ENCODE data around the gene RASA3. TPM values are rescaled to one million over a fixed set of nuclear protein-coding genes. Genes with fewer than 3 reads are reported as not detected.

The RASA3 gene
- total RNA-seq, 3 donors from 2014 or later (not counting 1 experiment from before 2014, with no cell fraction given): 252 to 277 (median 274) TPM

GRCh38 chr13:114030666-114031610, 101.5 kb downstream of the RASA3 start:
- H3K36me3 Mint-ChIP-seq: no peaks in the 10 kb centered on the region
- peaks cover 71% of the 10 kb centered on the region for H3K36me3 ChIP-seq (ENCODE audit: control insufficient read depth, insufficient read depth, low read length)
- H3K9me3 ChIP-seq (ENCODE audit: control insufficient read depth, insufficient read depth, low read length): no peaks in the 10 kb centered on the region
- H3K4me3 ChIP-seq (ENCODE audit: low read length): no peak overlapping the region
- DNase-seq (no peak), ATAC-seq (peak in 1 of 3 donors; percentile 25)
- H3K27me3 ChIP-seq (ENCODE audit: control insufficient read depth, insufficient read depth, low read length): no peaks in the 10 kb centered on the region
- no peak for TF ChIP-seq CTCF (IDR thresholded peaks at IDR 0.05)
- no peak overlapping the region for H3K4me3 Mint-ChIP-seq
- H3K27ac ChIP-seq (ENCODE audit: low read length): no peak overlapping the region
- intact Hi-C loops (cut with micrococcal nuclease): no loop called here
- H3K4me1 ChIP-seq (ENCODE audit: control insufficient read depth, insufficient read depth, low read length): peaks cover 71% of the 10 kb centered on the region
- peaks cover 36 to 55% of the 10 kb centered on the region in 2 donors for H3K4me1 Mint-ChIP-seq
- 96% methylated on average over 28 of the region's 28 CpGs for WGBS (ENCODE audit: insufficient coverage)
- no peaks in the 10 kb centered on the region for H3K27me3 Mint-ChIP-seq (ENCODE audit: low read depth in 2 of 2)
- H3K9me3 Mint-ChIP-seq: no peaks in the 10 kb centered on the region
- H3K27ac Mint-ChIP-seq: peak overlapping the region; percentile 27 to 81

GRCh38 chr13:114029866-114030625, 102.4 kb downstream of the RASA3 start:
- no peaks in the 10 kb centered on the region for H3K36me3 Mint-ChIP-seq
- WGBS (ENCODE audit: insufficient coverage): 90% methylated on average over 23 of the region's 23 CpGs
- ATAC-seq: no peak
- peak overlapping the region; percentile 27 to 82 for H3K27ac Mint-ChIP-seq
- no peaks in the 10 kb centered on the region for H3K27me3 ChIP-seq (ENCODE audit: control insufficient read depth, insufficient read depth, low read length)
- no peak overlapping the region for H3K4me3 Mint-ChIP-seq
- intact Hi-C loops (cut with micrococcal nuclease): no loop called here
- no peak for DNase-seq
- peaks cover 75% of the 10 kb centered on the region for H3K4me1 ChIP-seq (ENCODE audit: control insufficient read depth, insufficient read depth, low read length)
- no peaks in the 10 kb centered on the region for H3K27me3 Mint-ChIP-seq (ENCODE audit: low read depth in 2 of 2)
- peaks cover 30 to 62% of the 10 kb centered on the region in 2 donors for H3K4me1 Mint-ChIP-seq
- H3K4me3 ChIP-seq (ENCODE audit: low read length): no peak overlapping the region
- TF ChIP-seq CTCF (IDR thresholded peaks at IDR 0.05): no peak
- peaks cover 69% of the 10 kb centered on the region for H3K36me3 ChIP-seq (ENCODE audit: control insufficient read depth, insufficient read depth, low read length)
- no peak overlapping the region for H3K27ac ChIP-seq (ENCODE audit: low read length)
- H3K9me3 Mint-ChIP-seq: no peaks in the 10 kb centered on the region
- H3K9me3 ChIP-seq (ENCODE audit: control insufficient read depth, insufficient read depth, low read length): no peaks in the 10 kb centered on the region

GRCh38 chr13:114027826-114028225, 104.6 kb downstream of the RASA3 start:
- TF ChIP-seq CTCF (IDR thresholded peaks at IDR 0.05): no peak
- Histone ChIP-seq H3K27me3 (ENCODE audit: control insufficient read depth, insufficient read depth, low read length) (no peaks in the 10 kb centered on the region), H3K9me3 (ENCODE audit: control insufficient read depth, insufficient read depth, low read length) (no peaks in the 10 kb centered on the region), H3K27ac (ENCODE audit: low read length) (peak overlapping the region; percentile 55), H3K4me3 (ENCODE audit: low read length) (no peak overlapping the region), H3K4me1 (ENCODE audit: control insufficient read depth, insufficient read depth, low read length) (peaks cover 74% of the 10 kb centered on the region), H3K36me3 (ENCODE audit: control insufficient read depth, insufficient read depth, low read length) (peaks cover 75% of the 10 kb centered on the region)
- WGBS (ENCODE audit: insufficient coverage): 86% methylated on average over 21 of the region's 21 CpGs
- Mint-ChIP-seq H3K27me3 (ENCODE audit: low read depth in 2 of 2) (no peaks in the 10 kb centered on the region), H3K9me3 (no peaks in the 10 kb centered on the region), H3K27ac (peak overlapping the region; percentile 79 to 82), H3K4me3 (no peak overlapping the region), H3K36me3 (no peaks in the 10 kb centered on the region), H3K4me1 (peaks cover 31 to 58% of the 10 kb centered on the region in 2 donors)
- intact Hi-C loops (cut with micrococcal nuclease): no loop called here
- DNase-seq (no peak), ATAC-seq (peak; percentile 40 to 80 (median 78))

All from natural killer cell (primary cell).